CD14-positive monocyte (primary cell): ENCODE measurements around the gene FRMD3. TPM values are rescaled to one million over a fixed set of nuclear protein-coding genes. Genes with fewer than 3 reads are reported as not detected.
A peak's percentile ranks its signal among the peaks of the same experiment; 100 is the strongest.

Experiments used
- DNase-seq, 3 donors: peaks; one replicate each; pipeline ENCODE4 v3.0.0-alpha.2; 2011 to 2022
- H2AFZ ChIP-seq: 2 replicates; pipeline ENCODE4 v1.6.0; 2012; ENCODE audit warnings: mild to moderate bottlenecking, low read depth, low read length, inconsistent platforms; ENCODE audit not compliant: insufficient read depth, poor library complexity, severe bottlenecking
- H3K27ac ChIP-seq, 2 donors: 1 replicate in 1 of 2; 2 replicates in 1 of 2; pipeline ENCODE4 v1.5.1; 2012 to 2013; ENCODE audit warnings: low read length in 2 of 2, control low read depth in 1 of 2, inconsistent platforms in 1 of 2, low read depth in 1 of 2, mild to moderate bottlenecking in 1 of 2
- H3K27me3 ChIP-seq, 2 donors: one replicate each; pipeline versions ENCODE4 v1.6.0 to v1.6.1; 2011 to 2013; ENCODE audit warnings: low read length in 2 of 2; ENCODE audit not compliant: control insufficient read depth in 2 of 2, insufficient read depth in 2 of 2
- H3K36me3 ChIP-seq, 2 donors: replicated peaks in 1 of 2; 1 replicate in 1 of 2; 2 replicates in 1 of 2; pipeline versions ENCODE4 v1.5.1 to v1.6.1; 2012 to 2013; ENCODE audit warnings: low read length in 2 of 2, control low read depth in 1 of 2, inconsistent platforms in 1 of 2, mild to moderate bottlenecking in 1 of 2; ENCODE audit not compliant: insufficient read depth in 2 of 2, control insufficient read depth in 1 of 2
- H3K4me1 ChIP-seq, 2 donors: 1 replicate in 1 of 2; 2 replicates in 1 of 2; pipeline versions ENCODE4 v1.5.1 to v1.6.1; 2012 to 2013; ENCODE audit warnings: low read length in 2 of 2, control low read depth in 1 of 2, inconsistent platforms in 1 of 2, mild to moderate bottlenecking in 1 of 2, moderate library complexity in 1 of 2; ENCODE audit not compliant: insufficient read depth in 2 of 2, control insufficient read depth in 1 of 2
- H3K4me2 ChIP-seq: replicated peaks from 2 replicates; pipeline ENCODE3; 2012; ENCODE audit warnings: low read length, moderate library complexity, mild to moderate bottlenecking; ENCODE audit not compliant: poor library complexity, severe bottlenecking; ENCODE audit errors: extremely low read depth
- H3K4me3 ChIP-seq, 3 experiments: fragments of 200-600 bp in 1 of 3; sonication (generic) in 1 of 3; replicated peaks in 1 of 3; 1 replicate in 2 of 3; 2 replicates in 1 of 3; pipeline ENCODE4 v1.5.1; 2011 to 2013; ENCODE audit warnings: low read length in 3 of 3, mild to moderate bottlenecking in 3 of 3, control low read depth in 2 of 3, low read depth in 2 of 3, inconsistent platforms in 1 of 3, moderate library complexity in 1 of 3
- H3K79me2 ChIP-seq: 2 replicates; pipeline ENCODE4 v1.6.0; 2012; ENCODE audit warnings: mild to moderate bottlenecking, control low read depth, inconsistent platforms, low read length, moderate library complexity; ENCODE audit not compliant: insufficient read depth
- H3K9ac ChIP-seq: 2 replicates; pipeline ENCODE4 v1.6.0; 2017; ENCODE audit warnings: low read length, mild to moderate bottlenecking; ENCODE audit not compliant: insufficient read depth, poor library complexity, severe bottlenecking
- H3K9me3 ChIP-seq, 2 donors: replicated peaks in 1 of 2; 1 replicate in 1 of 2; 2 replicates in 1 of 2; pipeline versions ENCODE4 v1.5.1 to v1.6.1; 2012 to 2013; ENCODE audit warnings: low read length in 2 of 2, control low read depth in 1 of 2; ENCODE audit not compliant: control insufficient read depth in 1 of 2, insufficient read depth in 1 of 2
- H4K20me1 ChIP-seq: 2 replicates; pipeline ENCODE4 v1.6.0; 2012; ENCODE audit warnings: mild to moderate bottlenecking, low read length, control low read depth, moderate library complexity; ENCODE audit not compliant: insufficient read depth
- H3K27ac Mint-ChIP-seq, 7 donors: one replicate each; pipeline ENCODE4 v1.8.0; 2020; ENCODE audit warnings: mild to moderate bottlenecking in 7 of 7, mixed read lengths in 7 of 7, moderate library complexity in 6 of 7, inconsistent platforms in 2 of 7
- H3K27me3 Mint-ChIP-seq, 3 donors: one replicate each; pipeline ENCODE4 v1.8.0; 2021 to 2022; ENCODE audit warnings: low read depth in 3 of 3, mild to moderate bottlenecking in 3 of 3, mixed read lengths in 3 of 3, moderate library complexity in 3 of 3, inconsistent platforms in 1 of 3
- H3K36me3 Mint-ChIP-seq, 2 donors: one replicate each; pipeline ENCODE4 v1.8.0; 2020; ENCODE audit warnings: mixed read lengths in 2 of 2, inconsistent platforms in 1 of 2, mild to moderate bottlenecking in 1 of 2
- H3K4me1 Mint-ChIP-seq: one replicate; pipeline ENCODE4 v1.8.0; 2020; ENCODE audit warnings: mild to moderate bottlenecking, mixed read lengths
- H3K4me3 Mint-ChIP-seq, 2 donors: one replicate each; pipeline ENCODE4 v1.8.0; 2020; ENCODE audit warnings: mild to moderate bottlenecking in 2 of 2, mixed read lengths in 2 of 2, moderate library complexity in 1 of 2
- H3K9me3 Mint-ChIP-seq, 7 donors: one replicate each; pipeline ENCODE4 v1.8.0; 2020 to 2022; ENCODE audit warnings: mixed read lengths in 7 of 7, mild to moderate bottlenecking in 6 of 7, moderate library complexity in 6 of 7, inconsistent platforms in 2 of 7
- WGBS: methylation state at CpG from one replicate; pipeline ENCODE4 v1.1.5; 2013; ENCODE audit warnings: missing lambda C conversion rate; ENCODE audit not compliant: insufficient coverage; 5-methylcytosine and 5-hydroxymethylcytosine counted together
- intact Hi-C, 2 donors: fragments of 100-400 bp; cut with micrococcal nuclease; formaldehyde crosslinking; loops; one replicate each; pipeline versions ENCODE4 v1.15.0 to v1.15.1; 2023
- polyA plus RNA-seq, 3 donors: library from polyadenylated mRNA; depleted of rRNA in 1 of 3; unstranded in 2 of 3; stranded (reverse) in 1 of 3; fragments of 300-500 nt in 2 of 3; fragments of >200 nt in 1 of 3; fragmentation: Illumina TruSeq in 2 of 3; gene quantifications; 1 replicate in 2 of 3; 2 replicates in 1 of 3; pipeline ENCODE4 v1.2.3, GENCODE V29; 2012 to 2021
- TF ChIP-seq, protein P1 (sequence below): fragments of 200-600 bp; IDR thresholded peaks from one replicate; pipeline ENCODE4 v1.8.0; 2022; ENCODE audit warnings: antibody characterized with exemption, mild to moderate bottlenecking

FRMD3 gene
- polyA plus RNA-seq, 3 donors, result 2.8 to 9.8 (median 4.2) TPM

DNA sequence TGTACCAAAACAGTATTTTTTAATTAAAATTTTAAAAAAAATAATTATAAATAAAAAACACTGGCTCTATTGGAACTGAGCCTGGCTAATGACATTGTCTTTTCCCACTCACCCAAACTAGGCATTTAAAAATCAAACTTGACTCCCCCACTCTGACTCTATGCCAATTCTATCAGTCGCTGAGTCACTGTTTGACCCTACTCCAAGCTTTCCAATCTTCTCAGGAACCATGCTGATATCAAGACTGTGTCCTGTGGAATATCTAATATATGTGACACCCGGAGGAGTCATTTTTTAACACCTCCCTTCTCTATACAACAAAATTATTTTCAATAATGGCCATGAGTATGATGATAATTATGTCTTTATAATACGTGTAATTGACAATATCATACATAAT lies 303.7 kb downstream of the FRMD3 start:
- Histone ChIP-seq H3K9me3 (no peaks in the 10 kb centered on the region), H4K20me1 (no peaks in the 10 kb centered on the region), H3K27ac (no peak overlapping the region), H3K4me3 (no peak overlapping the region), H3K36me3 (no peaks in the 10 kb centered on the region), H3K27me3 (no peaks in the 10 kb centered on the region), H3K4me1 (peaks cover 12 to 14% of the 10 kb centered on the region in 2 donors), H3K79me2 (no peaks in the 10 kb centered on the region), H3K9ac (no peak overlapping the region), H2AFZ (no peak overlapping the region), H3K4me2 (no peak overlapping the region)
- peaks cover 0 to 3% (median 2%) of the 10 kb centered on the region in 3 donors for H3K27me3 Mint-ChIP-seq
- no peak overlapping the region for H3K4me3 Mint-ChIP-seq
- intact Hi-C loops, result no loop called here
- peaks cover 0 to 7% (median 3%) of the 10 kb centered on the region in 7 donors for H3K9me3 Mint-ChIP-seq
- no peak for DNase-seq
- no peak overlapping the region for H3K27ac Mint-ChIP-seq
- H3K4me1 Mint-ChIP-seq, result peaks cover 14% of the 10 kb centered on the region
- H3K36me3 Mint-ChIP-seq, result no peaks in the 10 kb centered on the region
- no CpG with 5 or more reads among the region's 3 CpGs for WGBS
- TF ChIP-seq, protein P1, sequence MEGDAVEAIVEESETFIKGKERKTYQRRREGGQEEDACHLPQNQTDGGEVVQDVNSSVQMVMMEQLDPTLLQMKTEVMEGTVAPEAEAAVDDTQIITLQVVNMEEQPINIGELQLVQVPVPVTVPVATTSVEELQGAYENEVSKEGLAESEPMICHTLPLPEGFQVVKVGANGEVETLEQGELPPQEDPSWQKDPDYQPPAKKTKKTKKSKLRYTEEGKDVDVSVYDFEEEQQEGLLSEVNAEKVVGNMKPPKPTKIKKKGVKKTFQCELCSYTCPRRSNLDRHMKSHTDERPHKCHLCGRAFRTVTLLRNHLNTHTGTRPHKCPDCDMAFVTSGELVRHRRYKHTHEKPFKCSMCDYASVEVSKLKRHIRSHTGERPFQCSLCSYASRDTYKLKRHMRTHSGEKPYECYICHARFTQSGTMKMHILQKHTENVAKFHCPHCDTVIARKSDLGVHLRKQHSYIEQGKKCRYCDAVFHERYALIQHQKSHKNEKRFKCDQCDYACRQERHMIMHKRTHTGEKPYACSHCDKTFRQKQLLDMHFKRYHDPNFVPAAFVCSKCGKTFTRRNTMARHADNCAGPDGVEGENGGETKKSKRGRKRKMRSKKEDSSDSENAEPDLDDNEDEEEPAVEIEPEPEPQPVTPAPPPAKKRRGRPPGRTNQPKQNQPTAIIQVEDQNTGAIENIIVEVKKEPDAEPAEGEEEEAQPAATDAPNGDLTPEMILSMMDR, result no peak

DNA sequence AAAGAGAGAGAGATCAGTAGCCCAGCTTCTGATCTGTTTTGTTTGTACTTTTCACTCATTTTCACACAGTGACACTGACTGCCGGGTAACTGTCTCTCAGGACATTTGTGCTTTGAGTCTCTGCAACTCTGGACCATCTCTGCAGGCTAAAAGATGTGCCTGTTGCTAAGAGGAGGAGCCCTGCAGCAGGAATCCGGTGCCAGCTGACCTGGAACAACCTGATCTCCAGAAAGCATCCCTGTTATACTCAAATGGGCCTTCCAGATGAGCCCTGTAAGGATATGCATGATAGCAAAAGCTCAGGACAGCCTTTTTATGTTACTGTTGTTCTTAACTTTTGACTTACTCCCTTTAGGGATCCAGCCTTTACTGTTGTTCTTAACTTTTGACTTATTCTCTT lies 304.6 kb downstream of the FRMD3 start:
- H3K27me3 ChIP-seq, result no peaks in the 10 kb centered on the region
- H3K36me3 ChIP-seq, result no peaks in the 10 kb centered on the region
- H3K4me2 ChIP-seq, result no peak overlapping the region
- H3K4me1 ChIP-seq, result peaks cover 3 to 5% of the 10 kb centered on the region in 2 donors
- no peak overlapping the region for H3K27ac ChIP-seq
- no peak overlapping the region for H3K27ac Mint-ChIP-seq
- H3K36me3 Mint-ChIP-seq, result no peaks in the 10 kb centered on the region
- H3K4me3 ChIP-seq, result no peak overlapping the region
- TF ChIP-seq, protein P1, result no peak
- H3K9ac ChIP-seq, result no peak overlapping the region
- H3K4me3 Mint-ChIP-seq, result no peak overlapping the region
- H3K9me3 ChIP-seq, result no peaks in the 10 kb centered on the region
- H3K9me3 Mint-ChIP-seq, result peaks cover 0 to 9% (median 3%) of the 10 kb centered on the region in 7 donors
- H3K27me3 Mint-ChIP-seq, result peaks cover 0 to 3% (median 2%) of the 10 kb centered on the region in 3 donors
- peaks cover 5% of the 10 kb centered on the region for H3K4me1 Mint-ChIP-seq
- H3K79me2 ChIP-seq, result no peaks in the 10 kb centered on the region
- no peak for DNase-seq
- no peaks in the 10 kb centered on the region for H4K20me1 ChIP-seq
- H2AFZ ChIP-seq, result peak overlapping the region; percentile 21
- intact Hi-C loops, result no loop called here
- 100% methylated on average over 1 of the region's 2 CpGs for WGBS
